Measurements from ENCODE around the gene ZMYND8. TPM values are rescaled to one million over a fixed set of nuclear protein-coding genes. Genes with fewer than 3 reads are reported as not detected.

Gene ZMYND8
- total RNA-seq, 4 donors from 2014 or later: 41.6 to 79.4 (median 60.7) TPM

GRCh38 chr20:47173596-47174216 lies 182.8 kb downstream of the ZMYND8 start:
- in situ Hi-C loops (cut with MboI; ENCODE audit: low pct_ligation_motif_present in 1 of 4, low pct_unique_long_range_greater_than_20kb in 1 of 4, low sequenced_read_pairs in 3 of 4): loop anchor here in 2 of 4 donors (25.0 kb wide), 1 partner anchor 411 kb away; no protein-coding TSS in a partner anchor
- WGBS, 2 donors (ENCODE audit: low coverage in 1 of 2): 88 to 92% methylated on average over 2 to 6 of the region's 6 CpGs
- TF ChIP-seq POLR2A (IDR thresholded peaks at IDR 0.05) (no peak), CTCF (IDR thresholded peaks at IDR 0.05) (no peak), EP300 (IDR thresholded peaks at IDR 0.05; ENCODE audit: low read depth) (no peak), POLR2AphosphoS5 (IDR thresholded peaks at IDR 0.05) (no peak)
- no peak for DNase-seq
- Histone ChIP-seq H3K27me3 (no peaks in the 10 kb centered on the region), H3K36me3 (no peaks in the 10 kb centered on the region), H3K4me3 (no peak overlapping the region), H3K27ac (no peak overlapping the region), H3K4me1 (no peaks in the 10 kb centered on the region), H3K9me3 (no peaks in the 10 kb centered on the region)
- intact Hi-C loops (cut with DNase I; ENCODE audit: low total_unique reads): no loop called here

GRCh38 chr20:47172579-47172978 lies 183.9 kb downstream of the ZMYND8 start:
- no peak for DNase-seq
- Histone ChIP-seq H3K27ac (no peak overlapping the region), H3K4me1 (no peaks in the 10 kb centered on the region), H3K27me3 (no peaks in the 10 kb centered on the region), H3K36me3 (no peaks in the 10 kb centered on the region), H3K9me3 (no peaks in the 10 kb centered on the region), H3K4me3 (no peak overlapping the region)
- 85 to 87% methylated on average over 6 to 16 of the region's 16 CpGs for WGBS, 2 donors (ENCODE audit: low coverage in 1 of 2)
- intact Hi-C loops (cut with DNase I; ENCODE audit: low total_unique reads) (no loop called here), in situ Hi-C loops (cut with MboI; ENCODE audit: low pct_ligation_motif_present in 1 of 4, low pct_unique_long_range_greater_than_20kb in 1 of 4, low sequenced_read_pairs in 3 of 4) (loop anchor here in 2 of 4 donors (25.0 kb wide), 1 partner anchor 410 kb away; no protein-coding TSS in a partner anchor)
- TF ChIP-seq POLR2AphosphoS5 (IDR thresholded peaks at IDR 0.05) (no peak), EP300 (IDR thresholded peaks at IDR 0.05; ENCODE audit: low read depth) (no peak), CTCF (IDR thresholded peaks at IDR 0.05) (no peak), POLR2A (IDR thresholded peaks at IDR 0.05) (no peak)

DNA sequence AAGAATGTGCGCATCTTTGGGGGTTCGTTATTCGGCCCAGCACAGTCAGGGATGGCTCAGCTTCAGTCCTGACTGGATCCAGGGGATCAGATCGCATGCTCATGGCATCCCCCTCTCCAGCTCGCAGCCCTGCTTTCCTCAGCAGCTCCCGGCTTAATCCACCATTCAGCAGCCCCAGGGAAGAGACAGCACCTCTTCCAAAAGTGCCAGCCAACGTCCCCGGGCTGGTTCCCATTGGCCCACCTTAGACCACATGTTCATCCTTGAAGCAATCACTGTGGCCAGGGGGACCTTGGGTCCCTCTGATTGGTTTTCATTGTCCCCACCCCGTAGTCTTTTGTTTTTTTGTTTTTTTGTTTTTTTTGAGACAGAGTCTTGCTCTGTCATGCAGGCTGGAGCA lies 188.7 kb downstream of the ZMYND8 start:
- WGBS, 2 donors (ENCODE audit: low coverage in 1 of 2): 86 to 93% methylated on average over 3 to 9 of the region's 9 CpGs
- Histone ChIP-seq H3K36me3 (no peaks in the 10 kb centered on the region), H3K27me3 (no peaks in the 10 kb centered on the region), H3K4me1 (no peaks in the 10 kb centered on the region), H3K27ac (no peak overlapping the region), H3K4me3 (no peak overlapping the region), H3K9me3 (no peaks in the 10 kb centered on the region)
- DNase-seq: no peak
- in situ Hi-C loops (cut with MboI; ENCODE audit: low pct_ligation_motif_present in 1 of 4, low pct_unique_long_range_greater_than_20kb in 1 of 4, low sequenced_read_pairs in 3 of 4): loop anchor here in 3 of 4 donors (10.0 to 25.0 kb wide), 2 partner anchors 406 to 413 kb away; no protein-coding TSS in a partner anchor
- intact Hi-C loops (cut with DNase I; ENCODE audit: low total_unique reads): no loop called here
- TF ChIP-seq EP300 (IDR thresholded peaks at IDR 0.05; ENCODE audit: low read depth) (no peak), POLR2AphosphoS5 (IDR thresholded peaks at IDR 0.05) (no peak), POLR2A (IDR thresholded peaks at IDR 0.05) (no peak), CTCF (IDR thresholded peaks at IDR 0.05) (no peak)

DNA sequence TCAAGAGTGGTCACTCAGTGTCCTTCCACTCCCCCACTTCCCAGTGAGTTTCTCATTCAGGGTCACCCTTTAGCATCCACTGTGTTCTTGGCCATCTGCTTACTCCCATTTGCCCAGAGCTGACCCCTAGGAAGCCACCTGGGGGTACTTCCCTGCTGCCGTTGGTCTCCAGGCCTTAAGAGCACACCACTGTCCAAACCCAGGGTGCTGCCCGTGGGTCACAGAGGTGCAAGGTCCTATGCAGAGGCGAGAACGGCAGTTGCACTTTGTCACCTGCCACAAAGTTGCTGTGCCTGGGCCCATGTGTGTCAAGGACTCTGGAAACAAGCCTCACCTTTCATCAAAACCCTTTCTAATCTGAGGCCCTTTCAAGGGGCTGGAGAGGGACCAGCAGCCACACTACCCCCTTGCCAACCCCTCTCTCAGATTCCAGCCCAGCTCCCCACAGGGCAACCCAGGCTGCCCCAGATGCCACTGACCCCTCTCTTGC lies 191.1 kb downstream of the ZMYND8 start:
- DNase-seq: no peak
- TF ChIP-seq CTCF (IDR thresholded peaks at IDR 0.05) (no peak), POLR2A (IDR thresholded peaks at IDR 0.05) (no peak), EP300 (IDR thresholded peaks at IDR 0.05; ENCODE audit: low read depth) (no peak), POLR2AphosphoS5 (IDR thresholded peaks at IDR 0.05) (no peak)
- Histone ChIP-seq H3K27me3 (no peaks in the 10 kb centered on the region), H3K9me3 (no peaks in the 10 kb centered on the region), H3K36me3 (no peaks in the 10 kb centered on the region), H3K4me1 (no peaks in the 10 kb centered on the region), H3K27ac (no peak overlapping the region), H3K4me3 (no peak overlapping the region)
- in situ Hi-C loops (cut with MboI; ENCODE audit: low pct_ligation_motif_present in 1 of 4, low pct_unique_long_range_greater_than_20kb in 1 of 4, low sequenced_read_pairs in 3 of 4) (loop anchor here in 3 of 4 donors (10.0 to 25.0 kb wide), 2 partner anchors 403 to 411 kb away; no protein-coding TSS in a partner anchor), intact Hi-C loops (cut with DNase I; ENCODE audit: low total_unique reads) (no loop called here)
- WGBS, 2 donors (ENCODE audit: low coverage in 1 of 2): 79% methylated on average over 4 of the region's 4 CpGs; no CpG with 5 or more reads in 1 of the 2 donors
